H9 (cell line): ENCODE measurements around the gene FYTTD1. TPM values are rescaled to one million over a fixed set of nuclear protein-coding genes. Genes with fewer than 3 reads are reported as not detected.
A peak's percentile ranks its signal among the peaks of the same experiment; 100 is the strongest.

Experiments
- DNase-seq: peaks from one replicate; pipeline ENCODE4 v3.0.0-alpha.2; 2017
- H2AFZ ChIP-seq: one replicate; pipeline ENCODE4 v1.6.1; 2013; ENCODE audit warnings: mild to moderate bottlenecking, low read length, control low read depth, moderate library complexity
- H2AK5ac ChIP-seq: 2 replicates; pipeline ENCODE4 v1.6.1; 2013; ENCODE audit warnings: low read length, control low read depth, mixed read lengths; ENCODE audit not compliant: insufficient read length
- H2BK120ac ChIP-seq: one replicate; pipeline ENCODE4 v1.6.1; 2013; ENCODE audit warnings: low read depth, mild to moderate bottlenecking, low read length, control low read depth, inconsistent platforms; ENCODE audit not compliant: poor library complexity, severe bottlenecking
- H2BK12ac ChIP-seq: 2 replicates; pipeline ENCODE4 v1.6.1; 2013; ENCODE audit warnings: low read length, control low read depth, mixed read lengths, low read depth; ENCODE audit not compliant: insufficient read length
- H2BK15ac ChIP-seq: 2 replicates; pipeline ENCODE4 v1.6.1; 2013; ENCODE audit warnings: low read depth, low read length, control low read depth
- H2BK20ac ChIP-seq: one replicate; pipeline ENCODE4 v1.6.1; 2013; ENCODE audit warnings: low read depth, mild to moderate bottlenecking, low read length, control low read depth, inconsistent platforms; ENCODE audit not compliant: poor library complexity, severe bottlenecking
- H2BK5ac ChIP-seq: 2 replicates; pipeline ENCODE4 v1.6.1; 2013; ENCODE audit warnings: low read length, control low read depth, mixed read lengths; ENCODE audit not compliant: insufficient read length
- H3K14ac ChIP-seq: 2 replicates; pipeline ENCODE4 v1.6.1; 2013; ENCODE audit warnings: low read length, control low read depth; ENCODE audit not compliant: insufficient read depth
- H3K18ac ChIP-seq: 2 replicates; pipeline ENCODE4 v1.6.1; 2013; ENCODE audit warnings: low read depth, mild to moderate bottlenecking, mixed read lengths, low read length, control low read depth; ENCODE audit not compliant: insufficient read length
- H3K23ac ChIP-seq: 2 replicates; pipeline ENCODE4 v1.6.1; 2013; ENCODE audit warnings: low read length, control low read depth, mixed read lengths, low read depth; ENCODE audit not compliant: insufficient read length
- H3K23me2 ChIP-seq: 2 replicates; pipeline ENCODE4 v1.6.1; 2013; ENCODE audit warnings: low read depth, mild to moderate bottlenecking, mixed read lengths, low read length, control low read depth; ENCODE audit not compliant: insufficient read length, poor library complexity, severe bottlenecking
- H3K27ac ChIP-seq: 2 replicates; pipeline ENCODE4 v1.5.1; 2013; ENCODE audit warnings: low read length, control low read depth, mixed read lengths, low read depth; ENCODE audit not compliant: insufficient read length
- H3K27me3 ChIP-seq: 2 replicates; pipeline ENCODE4 v1.6.1; 2013; ENCODE audit warnings: low read length, control low read depth, inconsistent platforms; ENCODE audit not compliant: insufficient read depth
- H3K4ac ChIP-seq: 2 replicates; pipeline ENCODE4 v1.6.1; 2013; ENCODE audit warnings: low read depth, mild to moderate bottlenecking, control low read depth, inconsistent platforms, low read length, moderate library complexity
- H3K4me1 ChIP-seq: 2 replicates; pipeline ENCODE4 v1.6.1; 2013; ENCODE audit warnings: low read length, control low read depth, inconsistent platforms; ENCODE audit not compliant: insufficient read depth
- H3K4me2 ChIP-seq: 2 replicates; pipeline ENCODE4 v1.6.1; 2013; ENCODE audit warnings: low read length, control low read depth, mixed read lengths; ENCODE audit not compliant: insufficient read length, insufficient read depth
- H3K56ac ChIP-seq: 2 replicates; pipeline ENCODE4 v1.6.1; 2013; ENCODE audit warnings: low read depth, mild to moderate bottlenecking, mixed read lengths, low read length, control low read depth; ENCODE audit not compliant: insufficient read length
- H3K79me1 ChIP-seq: 2 replicates; pipeline ENCODE4 v1.6.1; 2013; ENCODE audit warnings: low read depth, mild to moderate bottlenecking, moderate library complexity, low read length, control low read depth, inconsistent platforms; ENCODE audit not compliant: insufficient read depth, poor library complexity, severe bottlenecking
- H3K79me2 ChIP-seq: 2 replicates; pipeline ENCODE4 v1.6.1; 2013; ENCODE audit warnings: low read length, control low read depth, inconsistent platforms; ENCODE audit not compliant: insufficient read depth
- H3K9ac ChIP-seq: 2 replicates; pipeline ENCODE4 v1.6.1; 2013; ENCODE audit warnings: low read length, control low read depth, mixed read lengths; ENCODE audit not compliant: insufficient read length; ENCODE audit errors: extremely low read depth
- H3K9me3 ChIP-seq: one replicate; pipeline ENCODE4 v1.6.1; 2013; ENCODE audit warnings: low read depth, low read length, inconsistent platforms; ENCODE audit not compliant: control insufficient read depth
- H3T11ph ChIP-seq: one replicate; pipeline ENCODE4 v1.6.1; 2013; ENCODE audit warnings: mild to moderate bottlenecking, low read length, control low read depth, inconsistent platforms
- H4K20me1 ChIP-seq: one replicate; pipeline ENCODE4 v1.6.1; 2013; ENCODE audit not compliant: control insufficient read depth, insufficient read length, insufficient read depth
- H4K5ac ChIP-seq: 2 replicates; pipeline ENCODE4 v1.6.1; 2013; ENCODE audit warnings: low read depth, mild to moderate bottlenecking, mixed read lengths, low read length, control low read depth; ENCODE audit not compliant: insufficient read length
- H4K8ac ChIP-seq: replicated peaks from 2 replicates; pipeline ENCODE4 v1.6.1; 2013; ENCODE audit warnings: low read length, control low read depth, mixed read lengths, low read depth; ENCODE audit not compliant: insufficient read length
- H4K91ac ChIP-seq: 2 replicates; pipeline ENCODE4 v1.6.1; 2013; ENCODE audit warnings: low read depth, mild to moderate bottlenecking, moderate library complexity, mixed read lengths, low read length, control low read depth; ENCODE audit not compliant: insufficient read length
- H3K27ac Mint-ChIP-seq, 3 experiments: 2 replicates in 2 of 3; 3 replicates in 1 of 3; pipeline ENCODE4 v1.8.0; 2020 to 2021; ENCODE audit warnings: mixed read lengths in 3 of 3, mild to moderate bottlenecking in 1 of 3, moderate library complexity in 1 of 3
- H3K27me3 Mint-ChIP-seq: 2 replicates; pipeline ENCODE4 v1.8.0; 2021; ENCODE audit warnings: low read depth, mild to moderate bottlenecking, moderate library complexity, mixed read lengths
- H3K36me3 Mint-ChIP-seq, 3 experiments: 2 replicates in 2 of 3; 3 replicates in 1 of 3; pipeline ENCODE4 v1.8.0; 2020 to 2021; ENCODE audit warnings: low read depth in 3 of 3, mixed read lengths in 3 of 3; ENCODE audit not compliant: insufficient read depth in 1 of 3
- H3K4me1 Mint-ChIP-seq, 2 experiments: 2 replicates each; pipeline ENCODE4 v1.8.0; 2020; ENCODE audit warnings: mixed read lengths in 2 of 2
- H3K4me3 Mint-ChIP-seq, 2 experiments: 2 replicates in 1 of 2; 3 replicates in 1 of 2; pipeline ENCODE4 v1.8.0; 2020 to 2021; ENCODE audit warnings: mild to moderate bottlenecking in 2 of 2, mixed read lengths in 2 of 2, moderate library complexity in 1 of 2
- H3K9me3 Mint-ChIP-seq, 2 experiments: 2 replicates in 1 of 2; 3 replicates in 1 of 2; pipeline ENCODE4 v1.8.0; 2020; ENCODE audit warnings: mild to moderate bottlenecking in 2 of 2, mixed read lengths in 2 of 2, moderate library complexity in 1 of 2
- CTCF ChIP-seq: fragments of 200-600 bp; sonication (generic); conservative IDR thresholded peaks from 3 replicates; pipeline ENCODE4 v1.8.0; 2021; ENCODE audit warnings: antibody characterized with exemption, mild to moderate bottlenecking
- WGBS: extraction: QIAGEN DNeasy Blood & Tissue Kit; methylation state at CpG from one replicate; pipeline ENCODE4 v1.1.7; 2013; ENCODE audit warnings: missing lambda C conversion rate, low lambda C conversion rate, mixed read lengths; ENCODE audit not compliant: insufficient read length; ENCODE audit errors: extremely low coverage; 5-methylcytosine and 5-hydroxymethylcytosine counted together
- total RNA-seq: library from RNA; stranded (reverse); gene quantifications from 2 replicates; pipeline ENCODE4 v1.2.1, GENCODE V29; 2021

FYTTD1 gene
- total RNA-seq, 1 experiment from 2014 or later: 19.4 TPM

GRCh38 chr3:197782230-197782629, 32.5 kb downstream of the FYTTD1 start:
- Mint-ChIP-seq H3K27ac (peak overlapping the region in 1 of 3 experiments; percentile 32; a peak in 1 of 7 replicates), H3K4me1 (peaks cover 0 to 2% of the 10 kb centered on the region in 2 experiments; a peak in 1 of 4 replicates), H3K27me3 (no peaks in the 10 kb centered on the region), H3K4me3 (no peak overlapping the region), H3K9me3 (peaks cover 0 to 3% of the 10 kb centered on the region in 2 experiments; a peak in 1 of 5 replicates), H3K36me3 (peaks cover 13 to 25% (median 16%) of the 10 kb centered on the region in 3 experiments)
- Histone ChIP-seq H3K4me2 (no peak overlapping the region), H4K20me1 (no peaks in the 10 kb centered on the region), H3K79me1 (no peaks in the 10 kb centered on the region), H3K14ac (no peak overlapping the region), H3K4me1 (no peaks in the 10 kb centered on the region), H3K79me2 (no peaks in the 10 kb centered on the region), H3K9ac (no peak overlapping the region), H4K91ac (no peak overlapping the region), H3K56ac (no peak overlapping the region), H2AK5ac (no peak overlapping the region), H3K23me2 (no peaks in the 10 kb centered on the region), H3K27me3 (no peaks in the 10 kb centered on the region), H3K23ac (no peak overlapping the region), H2BK12ac (no peak overlapping the region), H3K4ac (no peak overlapping the region), H2BK20ac (no peak overlapping the region), H4K5ac (no peak overlapping the region), H3K27ac (no peak overlapping the region), H2BK15ac (no peak overlapping the region), H2AFZ (no peak overlapping the region), H3K18ac (no peak overlapping the region), H3T11ph (no peak overlapping the region), H2BK5ac (no peak overlapping the region), H2BK120ac (no peak overlapping the region), H4K8ac (no peak overlapping the region), H3K9me3 (no peaks in the 10 kb centered on the region)
- TF ChIP-seq CTCF: no peak
- WGBS: no CpG with 5 or more reads among the region's 4 CpGs
- no peak for DNase-seq
